GM19324 (cell line): ENCODE results near the gene MYO7A.

Experiments used
- ATAC-seq: cut with Tn5 transposase; IDR thresholded peaks from one replicate; pipeline ENCODE4 v1.9.1; 2021; ENCODE audit warnings: mild to moderate bottlenecking, moderate library complexity; ENCODE audit not compliant: unreplicated experiment, low FRiP score

Gene MYO7A

GRCh38 chr11:77126156-77126775, 1.8 kb upstream of the MYO7A start:
- no peak for ATAC-seq

GRCh38 chr11:77126861-77127234, 1.2 kb upstream of the MYO7A start:
- no peak for ATAC-seq

GRCh38 chr11:77127235-77127911, 673 bp upstream of the MYO7A start:
- ATAC-seq = no peak

- ATAC-seq = no peak
Measured at GRCh38 chr11:77129069-77129841, 1.2 kb downstream of the MYO7A start.

- ATAC-seq = no peak
Measured at GRCh38 chr11:77129842-77130756, 2.1 kb downstream of the MYO7A start.

- ATAC-seq = no peak
Measured at GRCh38 chr11:77130763-77131513, 2.9 kb downstream of the MYO7A start.

- ATAC-seq = no peak
Measured at GRCh38 chr11:77131560-77131959, 3.5 kb downstream of the MYO7A start.

GRCh38 chr11:77135069-77135468, 7.0 kb downstream of the MYO7A start:
- ATAC-seq = no peak

GRCh38 chr11:77136074-77136473, 8.0 kb downstream of the MYO7A start:
- ATAC-seq = no peak

GRCh38 chr11:77136784-77137420, 8.9 kb downstream of the MYO7A start:
- ATAC-seq = no peak

- ATAC-seq = no peak
Measured at GRCh38 chr11:77137421-77137820, 9.4 kb downstream of the MYO7A start.

- ATAC-seq = no peak
Measured at GRCh38 chr11:77138106-77138649, 10.1 kb downstream of the MYO7A start.

- ATAC-seq = no peak
Measured at GRCh38 chr11:77139201-77139600, 11.2 kb downstream of the MYO7A start.

GRCh38 chr11:77140231-77140851, 12.3 kb downstream of the MYO7A start:
- no peak for ATAC-seq

- no peak for ATAC-seq
Measured at GRCh38 chr11:77141034-77141433, 13.0 kb downstream of the MYO7A start.

GRCh38 chr11:77141475-77141874, 13.4 kb downstream of the MYO7A start:
- no peak for ATAC-seq

GRCh38 chr11:77142091-77142975, 14.3 kb downstream of the MYO7A start:
- no peak for ATAC-seq
